Measurements from ENCODE around the gene INTS4. TPM values are rescaled to one million over a fixed set of nuclear protein-coding genes. Genes with fewer than 3 reads are reported as not detected.
A peak's percentile ranks its signal among the peaks of the same experiment; 100 is the strongest.
"Not testable (repeated sequence)": the region's sequence is repeated elsewhere in the genome, so short reads cannot be mapped to it uniquely, and the experiment has no call there.

INTS4 gene
- total RNA-seq, 1 donor from 2014 or later = 14.5 TPM

DNA sequence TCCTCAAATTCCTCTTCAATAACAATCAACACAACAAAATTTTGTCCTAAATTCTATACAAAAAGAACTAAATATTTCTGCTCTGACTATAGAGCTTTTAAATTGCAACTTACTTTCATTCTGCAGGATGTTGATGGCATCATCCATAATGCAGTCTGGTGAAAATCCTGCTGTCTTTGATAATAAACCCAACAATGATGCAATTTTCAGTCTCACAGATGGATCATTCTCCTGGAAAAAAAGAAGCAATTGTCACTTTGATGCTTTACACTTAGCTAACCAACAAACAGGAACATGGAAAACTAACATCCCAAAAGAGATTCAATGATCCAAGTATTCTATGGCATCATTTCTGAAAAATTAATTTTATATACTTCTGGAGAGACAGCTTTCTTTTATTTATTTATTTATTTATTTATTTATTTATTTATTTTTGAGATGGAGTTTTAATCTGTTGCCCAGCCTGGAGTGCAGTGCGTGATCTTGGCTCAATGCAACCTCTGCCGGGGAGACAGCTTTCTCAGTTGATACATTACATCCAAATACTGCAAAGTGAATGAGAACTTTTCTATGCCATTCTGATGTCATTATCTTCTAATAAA lies 13.0 kb downstream of the INTS4 start:
- intact Hi-C loops (cut with micrococcal nuclease) = no loop called here
- no peak for DNase-seq
- no peak for ATAC-seq

DNA sequence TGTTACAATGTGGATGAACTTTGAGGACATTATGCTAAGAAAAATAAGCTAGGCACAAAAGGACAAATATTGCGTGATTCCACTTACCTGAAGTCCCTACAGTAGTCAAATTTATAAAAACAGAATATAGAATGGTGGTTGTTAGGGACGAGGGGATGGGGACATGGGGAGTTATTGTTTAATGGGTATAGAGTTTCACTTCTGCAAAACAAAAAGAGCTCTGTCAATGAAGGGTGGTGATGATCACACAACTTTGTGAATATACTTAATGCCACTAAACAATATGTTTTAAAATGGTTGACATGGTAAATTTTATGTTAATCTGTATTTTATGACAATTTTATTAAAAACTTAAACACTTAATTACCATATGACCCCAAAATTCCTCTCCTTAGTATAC lies 26.1 kb downstream of the INTS4 start:
- intact Hi-C loops (cut with micrococcal nuclease) = no loop called here
- no peak for ATAC-seq

DNA sequence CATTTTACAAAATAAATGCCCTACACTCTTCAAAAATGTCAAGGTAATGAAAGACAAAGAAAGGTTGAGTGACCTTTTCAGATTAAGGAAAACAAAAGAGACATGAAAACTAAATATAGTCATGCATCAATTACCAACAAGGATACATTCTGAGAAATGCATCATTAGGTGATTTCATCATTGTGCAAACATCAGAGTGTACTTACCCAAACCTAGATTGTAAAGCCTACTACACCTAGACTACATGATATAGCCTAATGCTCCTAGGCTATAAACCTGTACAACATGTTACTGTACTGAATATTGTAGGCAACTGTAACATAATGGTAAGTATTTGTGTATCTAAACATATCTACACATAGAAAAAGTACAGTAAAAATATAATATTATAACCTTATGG lies 26.7 kb downstream of the INTS4 start:
- no peak for ATAC-seq
- intact Hi-C loops (cut with micrococcal nuclease) = no loop called here
- DNase-seq = no peak

More for the DNA sequence above, 26.1 kb downstream of the INTS4 start:
- DNase-seq = no peak

DNA sequence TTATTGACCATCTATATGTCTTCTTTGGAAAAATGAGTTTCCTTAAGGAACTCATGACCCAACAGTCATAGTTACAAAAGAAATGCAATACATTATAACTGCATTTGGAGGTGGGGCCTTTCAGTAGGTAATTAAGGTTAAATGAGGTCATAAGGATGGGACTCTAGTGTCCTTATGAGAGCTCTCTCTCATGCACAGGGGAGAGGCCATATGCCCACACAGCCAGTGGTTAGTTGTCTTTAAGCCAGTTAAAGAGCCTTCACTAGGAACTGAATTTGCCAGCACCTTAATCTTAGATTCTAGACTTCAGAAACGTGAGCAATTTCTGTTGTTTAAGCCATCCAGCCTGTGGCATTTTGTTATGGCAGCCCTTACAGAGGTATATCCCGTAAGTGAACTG lies 27.3 kb downstream of the INTS4 start:
- no peak for DNase-seq
- ATAC-seq = no peak
- intact Hi-C loops (cut with micrococcal nuclease) = no loop called here

DNA sequence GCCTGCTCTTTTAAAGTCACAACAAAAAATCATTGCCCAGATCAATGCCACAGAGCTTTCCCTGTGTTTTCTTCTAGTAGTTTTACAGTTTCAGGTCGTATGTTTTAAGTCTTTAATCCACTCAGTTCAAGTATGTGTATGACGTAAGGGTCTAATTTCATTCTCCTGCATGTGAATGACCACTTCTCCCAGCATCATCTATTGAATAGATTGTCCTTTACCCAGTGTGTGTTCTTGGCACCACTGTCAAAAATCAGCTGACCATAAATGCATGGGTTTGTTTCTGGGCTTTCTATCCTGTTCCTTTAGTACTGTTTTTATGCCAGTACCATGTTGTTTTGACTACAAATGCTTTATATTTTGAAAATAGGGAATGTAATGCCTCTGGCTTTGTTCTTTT lies 28.1 kb downstream of the INTS4 start:
- intact Hi-C loops (cut with micrococcal nuclease) = no loop called here
- no peak for ATAC-seq

DNA sequence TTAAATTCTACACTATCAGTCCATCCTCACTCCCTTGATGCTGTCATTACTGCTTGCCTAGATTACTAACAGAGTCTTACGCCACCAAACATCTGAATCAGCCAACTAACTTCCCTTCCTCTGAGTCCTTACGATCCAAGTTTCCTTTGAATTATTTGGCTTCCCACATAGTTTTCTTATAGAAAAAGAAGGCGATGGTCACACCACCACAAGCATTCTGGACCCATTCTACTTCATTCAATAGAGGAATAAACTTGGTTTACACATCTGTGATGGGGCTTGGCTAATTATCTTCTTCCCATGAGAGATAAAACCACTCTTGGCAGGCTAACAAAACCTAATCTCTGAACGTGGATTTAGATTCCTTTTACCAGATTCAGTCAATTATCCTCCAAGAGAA lies 35.0 kb downstream of the INTS4 start:
- peak; percentile 35 for ATAC-seq
- no peak for DNase-seq
- intact Hi-C loops (cut with micrococcal nuclease) = no loop called here

More for the DNA sequence above, 28.1 kb downstream of the INTS4 start:
- DNase-seq = no peak

DNA sequence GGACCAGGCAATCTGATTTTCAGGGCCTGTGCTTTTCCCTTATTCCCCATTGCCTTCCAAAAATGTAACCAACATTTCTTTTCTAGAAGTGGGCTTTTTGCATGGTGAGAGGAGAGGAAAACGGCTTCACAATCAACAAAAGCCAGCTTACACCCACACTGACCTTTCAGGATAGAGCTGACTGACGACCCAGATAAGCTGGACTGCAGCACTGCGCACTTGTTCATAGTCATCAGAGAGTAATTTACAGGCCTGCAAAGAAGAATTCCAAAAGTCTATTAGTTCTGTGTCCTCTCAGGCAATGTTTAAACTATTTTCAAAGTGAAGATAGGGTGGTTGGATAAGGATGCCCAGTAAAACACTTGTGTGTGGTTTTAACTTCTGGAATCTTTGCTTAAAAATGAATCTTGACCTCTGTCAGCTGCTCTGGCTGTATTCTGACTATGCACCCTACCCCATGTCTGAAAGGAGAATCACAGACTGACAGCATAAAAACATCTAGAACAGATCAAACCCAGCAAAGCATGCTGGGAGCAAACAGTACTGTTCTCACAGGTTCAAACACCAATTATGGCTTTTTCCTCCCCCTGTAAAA lies 35.8 kb downstream of the INTS4 start:
- intact Hi-C loops (cut with micrococcal nuclease); DNase-seq: not testable (repeated sequence)
- ATAC-seq = peak; percentile 72

DNA sequence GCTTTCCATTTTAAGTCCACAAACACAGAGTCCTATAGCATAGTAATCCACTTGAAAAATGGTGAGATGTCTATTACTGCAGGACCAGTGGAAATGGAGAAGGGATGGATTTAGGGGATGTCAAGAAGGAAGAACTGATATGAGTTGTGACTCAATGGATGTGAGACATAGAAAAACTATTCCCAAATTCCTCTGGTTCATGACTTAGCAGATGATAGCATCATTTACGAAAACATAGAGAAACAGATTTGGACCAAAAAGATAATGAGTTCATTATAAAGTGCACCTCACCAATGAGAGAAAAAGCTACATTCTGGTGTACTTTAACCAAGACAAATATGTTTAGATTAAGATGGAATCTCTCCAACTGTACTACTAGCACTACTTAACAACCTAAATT lies 51.2 kb downstream of the INTS4 start:
- intact Hi-C loops (cut with micrococcal nuclease); DNase-seq; ATAC-seq: not testable (repeated sequence)

DNA sequence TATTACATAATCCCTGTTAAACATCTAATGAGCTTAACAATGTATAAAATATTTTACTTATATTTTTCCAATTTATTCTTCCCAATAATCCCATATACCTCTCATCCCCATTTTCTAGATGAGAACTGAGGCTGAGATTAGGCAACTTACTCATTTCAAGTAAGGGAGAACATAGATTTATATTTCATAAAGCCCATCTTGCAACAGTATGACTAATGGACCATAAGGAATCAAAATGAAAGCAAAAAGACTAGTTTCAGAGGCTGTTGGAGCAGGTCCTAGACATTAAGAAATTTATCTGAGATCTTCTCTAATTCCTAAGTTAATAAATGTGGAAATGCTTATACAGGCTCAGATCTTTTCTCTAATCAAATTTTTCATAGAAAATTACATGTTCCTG lies 52.0 kb downstream of the INTS4 start:
- ATAC-seq; intact Hi-C loops (cut with micrococcal nuclease); DNase-seq: not testable (repeated sequence)

DNA sequence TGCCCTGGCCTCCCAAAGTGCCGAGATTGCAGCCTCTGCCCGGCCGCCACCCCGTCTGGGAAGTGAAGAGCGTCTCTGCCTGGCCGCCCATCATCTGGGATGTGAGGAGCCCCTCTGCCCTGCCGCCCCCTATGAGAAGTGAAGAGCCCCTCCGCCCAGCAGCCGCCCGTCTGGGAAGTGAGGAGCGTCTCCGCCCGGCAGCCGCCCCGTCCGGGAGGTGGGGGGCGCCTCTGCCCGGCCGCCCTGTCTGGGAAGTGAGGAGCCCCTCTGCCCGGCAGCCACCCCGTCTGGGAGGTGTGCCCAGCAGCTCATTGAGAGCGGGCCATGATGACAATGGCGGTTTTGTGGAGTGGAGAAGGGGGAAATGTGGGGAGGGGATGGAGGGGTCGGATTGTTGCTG lies 60.9 kb downstream of the INTS4 start:
- ATAC-seq; DNase-seq; intact Hi-C loops (cut with micrococcal nuclease): not testable (repeated sequence)

DNA sequence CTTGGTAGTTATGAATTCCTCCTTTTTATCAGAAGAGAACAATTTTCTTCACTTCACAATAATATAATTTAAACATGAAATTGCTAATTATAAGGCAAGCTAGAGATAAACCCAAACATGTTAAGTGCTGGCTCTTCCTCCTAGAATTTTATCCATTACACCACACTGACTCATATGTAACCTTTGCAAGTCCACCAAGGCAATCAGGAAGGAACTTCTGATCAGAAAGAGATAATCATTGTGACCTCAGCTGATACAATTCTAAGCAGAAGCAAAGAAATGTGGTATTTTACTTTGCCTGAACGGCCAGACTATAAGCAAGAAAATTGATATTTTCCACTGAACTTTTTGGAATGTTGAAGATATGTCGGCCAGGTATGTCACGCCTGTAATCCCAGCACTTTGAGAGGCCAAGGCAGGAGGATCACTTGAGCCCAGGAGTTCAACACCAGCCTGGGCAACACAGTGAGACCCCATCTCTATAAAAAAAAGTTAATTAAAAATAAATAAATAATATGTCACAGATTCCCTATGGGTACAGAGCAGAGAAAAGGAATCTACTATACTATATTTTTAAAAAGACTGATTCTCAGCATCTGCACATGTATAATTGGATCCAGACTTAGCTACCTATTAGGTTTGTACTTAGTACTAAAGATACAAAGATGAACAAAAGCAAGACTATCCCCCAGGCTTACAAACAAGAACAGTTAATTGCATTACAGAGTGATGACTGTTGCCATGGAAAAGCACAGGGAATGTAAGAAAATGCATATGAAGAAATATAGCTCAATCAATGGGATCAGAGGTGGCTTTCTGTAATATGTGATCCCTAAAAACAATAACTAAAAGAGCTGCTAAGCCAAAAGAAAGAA lies 63.9 kb downstream of the INTS4 start:
- intact Hi-C loops (cut with micrococcal nuclease); DNase-seq; ATAC-seq: not testable (repeated sequence)

DNA sequence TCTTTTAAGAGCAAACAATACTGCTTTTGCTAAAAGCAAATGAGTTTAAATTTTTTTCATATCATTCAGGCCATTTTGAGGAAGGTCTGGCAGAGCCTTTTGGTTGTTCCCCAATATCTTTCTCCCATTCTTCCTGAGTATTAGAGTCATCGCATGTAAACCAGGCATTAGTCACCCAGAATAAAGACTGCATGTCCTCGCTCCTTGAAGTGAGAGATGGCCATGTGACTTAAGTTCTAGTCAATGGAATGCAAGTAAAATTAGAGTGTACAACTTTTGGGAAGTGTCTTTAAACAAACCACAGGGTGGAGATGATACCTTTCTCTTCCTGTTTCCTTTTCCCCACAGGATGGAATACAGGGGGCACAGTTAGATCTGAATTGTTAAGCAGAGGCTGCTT lies 76.8 kb downstream of the INTS4 start:
- intact Hi-C loops (cut with micrococcal nuclease); ATAC-seq; DNase-seq: not testable (repeated sequence)

DNA sequence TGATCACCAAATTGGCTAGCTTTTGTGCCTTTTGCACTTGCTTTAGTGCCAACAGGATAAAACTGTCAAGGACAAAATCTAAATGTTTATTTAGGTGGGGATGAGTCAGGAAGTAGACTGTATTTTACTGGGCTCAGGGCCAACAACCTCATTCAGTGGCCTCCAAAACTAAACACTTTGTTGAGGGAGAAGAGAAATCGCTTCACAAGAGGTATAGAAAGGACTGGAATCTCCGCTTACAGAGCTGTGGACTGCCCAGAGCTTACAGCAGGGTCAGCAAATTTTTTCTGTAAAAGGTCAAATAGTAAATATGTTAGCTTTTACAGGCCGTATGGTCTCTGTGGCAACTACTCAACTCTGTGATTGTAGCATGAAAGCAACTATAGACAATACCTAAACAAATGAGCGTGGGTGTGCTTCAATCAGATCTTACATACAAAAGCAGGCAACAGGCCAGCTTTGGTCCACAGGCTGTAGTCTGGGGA lies 80.1 kb downstream of the INTS4 start:
- intact Hi-C loops (cut with micrococcal nuclease); DNase-seq: not testable (repeated sequence)
- ATAC-seq = peak; percentile 54

DNA sequence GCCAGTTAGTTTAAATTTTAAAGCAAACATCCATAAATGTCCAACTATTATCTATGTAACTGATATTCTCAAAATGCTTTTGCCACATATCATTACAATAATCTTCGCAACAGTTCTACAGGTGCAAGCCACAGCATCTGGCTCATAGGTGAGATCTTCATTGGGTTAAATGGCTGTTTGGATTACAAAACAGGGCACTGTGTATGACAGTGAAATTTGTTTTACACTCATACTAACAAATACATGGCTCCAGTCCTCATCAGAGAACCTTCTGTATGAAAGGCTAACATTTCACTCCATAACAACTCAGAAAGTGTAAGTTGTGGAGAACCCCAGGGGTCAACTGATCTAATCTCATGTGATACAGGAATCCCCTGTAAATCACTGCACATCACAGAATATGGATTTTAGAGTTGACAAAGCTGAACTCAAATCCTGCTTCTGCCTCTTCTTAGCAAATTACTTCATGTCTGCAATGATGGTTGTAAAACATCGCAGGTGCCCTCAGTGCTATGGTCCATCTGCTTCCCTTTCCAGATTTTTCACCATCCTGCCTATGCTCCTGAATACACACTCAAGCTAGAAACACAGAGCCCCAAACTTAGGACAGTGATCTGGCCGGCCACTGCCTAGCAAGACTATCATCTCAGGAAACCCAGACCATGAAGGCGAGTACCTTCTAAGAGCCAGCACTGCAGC lies 80.7 kb downstream of the INTS4 start:
- not testable (repeated sequence) for DNase-seq

DNA sequence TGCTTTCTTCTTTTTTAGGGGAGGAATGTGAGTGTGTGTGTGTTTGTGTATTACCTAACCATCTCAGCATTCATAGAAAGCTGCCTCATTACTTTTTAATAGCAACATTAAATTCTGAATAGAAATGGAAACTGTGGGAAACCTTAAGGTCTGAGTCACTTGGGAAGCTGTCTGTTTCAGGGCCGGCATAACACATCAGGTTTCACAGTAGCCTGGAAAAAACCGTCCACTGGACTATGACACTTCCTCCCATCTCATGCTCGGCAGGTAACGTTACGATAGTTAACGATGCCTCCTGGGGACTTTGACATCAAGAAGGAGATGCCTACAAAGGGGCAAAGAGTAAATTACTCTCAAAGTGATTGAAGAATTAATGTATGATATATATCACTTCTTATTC lies 83.6 kb downstream of the INTS4 start:
- DNase-seq; ATAC-seq; intact Hi-C loops (cut with micrococcal nuclease): not testable (repeated sequence)

More for the DNA sequence above, 80.7 kb downstream of the INTS4 start:
- intact Hi-C loops (cut with micrococcal nuclease); ATAC-seq: not testable (repeated sequence)

DNA sequence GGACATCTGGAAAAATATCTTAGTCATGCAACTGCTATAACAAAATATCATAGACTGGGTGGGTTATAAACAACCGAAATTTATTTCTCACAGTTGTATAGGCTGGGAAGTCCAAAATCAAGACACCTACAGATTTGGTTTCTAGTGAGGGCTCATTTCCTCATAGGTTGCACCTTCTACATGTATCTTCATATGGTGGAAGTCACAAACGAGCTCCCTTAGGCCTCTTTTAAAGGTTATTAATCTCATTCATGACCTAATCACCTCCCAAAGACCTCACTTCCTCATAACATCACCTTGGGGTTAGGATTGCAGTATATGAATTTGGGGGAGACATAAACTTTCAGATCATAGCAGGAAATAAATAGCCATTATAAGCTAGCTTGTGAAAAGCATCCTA lies 85.2 kb downstream of the INTS4 start:
- intact Hi-C loops (cut with micrococcal nuclease) = no loop called here
- no peak for DNase-seq
- ATAC-seq = no peak

DNA sequence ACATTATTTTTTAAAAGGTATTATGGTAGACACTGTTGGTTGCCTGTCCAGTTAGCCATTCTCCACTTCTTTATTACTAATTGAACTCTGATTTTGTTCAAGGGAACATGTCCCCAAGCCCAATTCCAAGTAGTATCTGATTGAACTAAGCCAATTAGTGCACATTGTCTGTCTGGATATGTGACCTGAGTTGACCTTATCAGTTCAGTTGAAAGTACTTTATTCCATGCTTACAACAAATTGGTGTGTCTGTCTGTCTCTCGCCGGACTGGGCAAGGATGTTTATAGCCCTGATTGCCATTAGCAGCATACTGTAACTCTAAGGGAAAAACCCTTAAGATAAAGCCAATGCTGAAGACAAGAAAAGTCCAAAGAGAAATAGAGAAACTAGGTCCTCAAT lies 85.6 kb downstream of the INTS4 start:
- intact Hi-C loops (cut with micrococcal nuclease) = no loop called here
- ATAC-seq = no peak
- no peak for DNase-seq

DNA sequence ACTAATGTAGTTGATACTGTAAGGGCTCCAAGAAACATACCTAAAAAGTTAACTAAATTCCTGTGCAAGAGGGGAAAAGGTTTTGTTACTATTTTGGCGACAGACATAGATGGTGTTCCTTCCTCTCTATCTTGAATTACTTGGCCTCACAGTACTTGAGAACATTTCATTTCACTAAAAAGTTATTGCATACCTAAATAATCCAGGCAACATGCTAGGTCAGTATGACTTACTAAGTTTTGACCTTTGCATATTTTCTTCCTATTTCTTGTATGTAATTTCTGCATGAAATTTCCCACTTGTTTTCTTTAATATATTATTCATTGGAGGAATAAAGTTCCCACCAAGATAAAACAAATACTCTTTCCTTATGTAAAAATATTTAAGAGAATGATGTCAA lies 99.5 kb downstream of the INTS4 start:
- intact Hi-C loops (cut with micrococcal nuclease); DNase-seq; ATAC-seq: not testable (repeated sequence)

DNA sequence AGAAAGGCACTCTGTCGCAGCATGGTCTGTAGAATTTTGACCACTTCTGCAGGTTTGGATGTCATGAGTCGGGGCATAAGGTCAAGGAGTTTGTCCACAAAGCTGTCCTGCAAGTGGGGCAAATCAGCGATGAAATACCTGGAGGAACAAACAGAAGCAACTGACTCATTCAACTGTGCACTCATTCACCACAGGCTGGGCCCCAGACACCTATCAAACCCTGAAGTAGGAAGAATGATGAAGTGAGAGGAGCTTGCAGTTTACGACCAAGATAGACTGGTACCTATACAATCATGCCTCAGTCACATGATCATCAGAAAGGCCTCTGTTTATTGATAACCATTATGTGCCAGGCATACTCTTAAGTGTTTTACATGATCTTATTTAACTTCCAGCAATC lies 102.8 kb downstream of the INTS4 start:
- DNase-seq; intact Hi-C loops (cut with micrococcal nuclease); ATAC-seq: not testable (repeated sequence)

Measured in left ventricle myocardium superior (tissue), 1 donor.